Upper lobe of left lung (tissue), 4 donors: ENCODE results near the gene PARL.

Experiments
- POLR2A ChIP-seq, 4 donors: fragments of 450-650 bp; IDR thresholded peaks; one replicate each; pipeline ENCODE4 v1.5.1; 2016 to 2017; ENCODE audit warnings: antibody characterized with exemption in 4 of 4, mild to moderate bottlenecking in 2 of 4
- POLR2AphosphoS5 ChIP-seq, 2 donors: sonication (generic); formaldehyde crosslinking; IDR thresholded peaks; one replicate each; pipeline ENCODE4 v1.5.1; 2017; ENCODE audit warnings: antibody characterized with exemption in 2 of 2
- TF ChIP-seq, protein P1 (sequence below), 6 experiments: fragments of 450-650 bp in 4 of 6; fragments of 200-600 bp in 2 of 6; sonication (generic) in 2 of 6; IDR thresholded peaks; one replicate each; pipeline ENCODE4 v1.5.1; 2016 to 2019; ENCODE audit warnings: antibody characterized with exemption in 6 of 6

DNA sequence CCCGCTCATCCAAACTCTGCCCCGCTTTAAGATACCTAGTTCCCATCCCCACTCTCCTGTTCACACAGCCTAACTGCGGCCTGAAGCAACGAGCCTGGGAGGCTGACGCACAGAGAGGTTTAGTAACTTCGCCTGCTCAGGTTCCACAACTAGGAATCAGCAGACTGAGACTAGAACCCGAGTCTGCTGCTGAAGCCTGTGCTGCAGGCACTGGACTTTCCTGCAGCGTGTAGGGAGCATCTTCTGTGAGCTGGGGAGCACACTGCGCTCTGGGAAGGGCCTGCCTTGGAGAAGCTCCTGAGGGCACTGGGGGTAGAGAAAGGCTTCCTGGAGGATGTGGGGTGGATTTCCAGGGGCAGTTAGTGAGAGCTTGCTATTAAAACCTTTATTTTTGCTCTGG, 54.5 kb downstream of the PARL start:
- TF ChIP-seq, protein P1, sequence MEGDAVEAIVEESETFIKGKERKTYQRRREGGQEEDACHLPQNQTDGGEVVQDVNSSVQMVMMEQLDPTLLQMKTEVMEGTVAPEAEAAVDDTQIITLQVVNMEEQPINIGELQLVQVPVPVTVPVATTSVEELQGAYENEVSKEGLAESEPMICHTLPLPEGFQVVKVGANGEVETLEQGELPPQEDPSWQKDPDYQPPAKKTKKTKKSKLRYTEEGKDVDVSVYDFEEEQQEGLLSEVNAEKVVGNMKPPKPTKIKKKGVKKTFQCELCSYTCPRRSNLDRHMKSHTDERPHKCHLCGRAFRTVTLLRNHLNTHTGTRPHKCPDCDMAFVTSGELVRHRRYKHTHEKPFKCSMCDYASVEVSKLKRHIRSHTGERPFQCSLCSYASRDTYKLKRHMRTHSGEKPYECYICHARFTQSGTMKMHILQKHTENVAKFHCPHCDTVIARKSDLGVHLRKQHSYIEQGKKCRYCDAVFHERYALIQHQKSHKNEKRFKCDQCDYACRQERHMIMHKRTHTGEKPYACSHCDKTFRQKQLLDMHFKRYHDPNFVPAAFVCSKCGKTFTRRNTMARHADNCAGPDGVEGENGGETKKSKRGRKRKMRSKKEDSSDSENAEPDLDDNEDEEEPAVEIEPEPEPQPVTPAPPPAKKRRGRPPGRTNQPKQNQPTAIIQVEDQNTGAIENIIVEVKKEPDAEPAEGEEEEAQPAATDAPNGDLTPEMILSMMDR (IDR thresholded peaks at IDR 0.05), result no peak
- TF ChIP-seq POLR2A (IDR thresholded peaks at IDR 0.05) (no peak), POLR2AphosphoS5 (IDR thresholded peaks at IDR 0.05) (no peak)
